GM19328 (cell line): ENCODE measurements around the gene ZNF446.
"Not testable (repeated sequence)": the region's sequence is repeated elsewhere in the genome, so short reads cannot be mapped to it uniquely, and the experiment has no call there.

Source experiments
- ATAC-seq: cut with Tn5 transposase; IDR thresholded peaks from one replicate; pipeline ENCODE4 v1.9.1; 2021; ENCODE audit warnings: mild to moderate bottlenecking, moderate library complexity; ENCODE audit not compliant: unreplicated experiment

Gene ZNF446

GRCh38 chr19:58499021-58499927, 23.1 kb downstream of the ZNF446 start:
- ATAC-seq, result peak; percentile 94

DNA sequence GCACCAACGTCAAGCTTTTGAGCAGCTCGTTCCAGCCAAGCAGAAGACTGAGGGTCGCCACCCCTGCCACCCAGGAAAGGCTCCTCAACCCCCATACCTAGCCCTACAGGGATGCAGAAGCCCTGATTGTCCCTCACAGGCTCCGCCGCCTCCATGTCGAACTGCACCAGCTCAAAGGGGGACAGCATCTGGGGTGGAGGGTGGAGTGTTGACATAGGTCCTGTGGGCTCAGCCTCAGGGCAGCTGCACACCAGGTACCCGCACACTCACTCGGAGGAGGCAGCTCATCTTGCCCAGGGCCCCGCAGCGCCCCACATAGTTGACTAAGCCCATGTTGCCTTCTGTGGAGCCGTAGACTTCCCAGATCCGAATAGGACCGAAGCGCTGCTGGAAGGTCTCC, 24.1 kb downstream of the ZNF446 start:
- ATAC-seq, result no peak

DNA sequence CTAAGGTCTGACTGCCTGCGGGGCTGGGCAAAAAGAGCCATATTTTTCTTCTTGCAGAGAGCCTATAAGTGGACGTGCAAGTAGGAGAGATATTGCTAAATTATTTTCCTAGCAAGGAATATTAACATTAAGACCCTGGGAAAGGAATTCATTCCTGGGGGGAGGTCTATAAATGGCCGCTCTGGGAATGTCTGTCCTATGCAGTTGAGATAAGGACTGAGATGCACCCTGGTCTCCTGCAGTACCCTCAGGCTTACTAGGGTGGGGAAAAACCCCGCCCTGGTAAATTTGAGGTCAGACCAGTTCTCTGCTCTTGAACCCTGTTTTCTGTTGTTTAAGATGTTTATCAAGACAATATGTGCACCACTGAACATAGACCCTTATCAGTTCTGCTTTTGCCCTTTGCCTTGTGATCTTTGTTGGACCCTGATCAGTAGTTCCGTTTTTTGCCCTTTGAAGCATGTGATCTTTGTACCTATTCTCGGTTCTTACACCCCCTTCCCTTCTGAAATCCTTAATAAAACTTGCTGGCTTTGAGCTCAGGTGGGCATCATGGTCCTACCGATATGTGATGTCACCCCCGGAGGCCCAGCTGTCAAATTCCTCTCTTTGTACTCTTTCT, 31.6 kb downstream of the ZNF446 start:
- ATAC-seq, result not testable (repeated sequence)

- ATAC-seq, result no peak
Measured at GRCh38 chr19:58509731-58510083, 33.6 kb downstream of the ZNF446 start.

- ATAC-seq, result no peak
Measured at GRCh38 chr19:58510084-58510862, 34.1 kb downstream of the ZNF446 start.

DNA sequence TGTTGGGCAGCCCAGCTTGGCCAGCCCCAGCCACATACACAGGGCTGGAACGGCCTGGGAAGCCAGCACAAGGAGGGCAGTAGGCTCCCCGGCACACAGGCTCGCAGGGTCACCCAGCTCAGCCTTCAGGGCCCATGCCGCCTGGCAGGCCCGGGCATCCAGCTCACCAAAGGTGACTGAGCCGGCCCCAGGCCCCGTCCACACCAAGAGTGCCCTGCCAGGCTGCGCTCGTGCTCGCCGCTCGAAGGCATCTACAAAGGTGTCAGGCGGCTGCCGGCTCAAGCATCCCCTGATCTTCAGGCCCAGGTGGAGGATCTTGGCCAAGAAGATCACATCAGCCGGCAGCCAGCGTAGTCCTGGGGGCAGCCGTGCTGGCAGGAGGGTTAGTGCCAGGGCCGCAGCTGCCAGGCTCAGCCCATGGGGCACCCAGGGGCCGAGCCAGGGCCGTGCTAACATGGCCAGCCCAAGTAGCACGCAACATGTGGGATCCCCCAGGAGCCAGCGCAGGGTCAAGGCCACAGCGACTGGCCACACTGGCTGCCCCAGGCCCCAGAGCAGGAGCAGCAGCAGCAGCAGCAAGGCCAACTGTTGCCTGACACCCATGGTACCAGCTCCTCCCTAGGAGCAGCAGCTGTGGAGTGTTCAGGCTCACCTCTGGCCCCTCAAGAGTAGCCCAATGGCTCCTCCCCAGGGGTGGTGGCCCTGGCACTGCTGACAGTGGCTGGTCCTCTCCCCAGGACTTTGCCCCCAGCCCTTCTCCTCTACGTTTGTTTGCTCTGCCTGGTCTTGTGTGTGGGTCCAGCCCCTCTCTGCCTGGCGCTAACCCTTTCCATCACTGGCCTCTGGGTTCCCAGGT, 35.4 kb downstream of the ZNF446 start, which contains the start of gene SLC27A5:
Gene SLC27A5 (minus strand): TSS at position 640 of the 856 bp plus-strand sequence. CDS start 37 bp downstream, at position 603.
- no peak for ATAC-seq

GRCh38 chr19:58513213-58513693, 37.1 kb downstream of the ZNF446 start:
- ATAC-seq, result no peak

DNA sequence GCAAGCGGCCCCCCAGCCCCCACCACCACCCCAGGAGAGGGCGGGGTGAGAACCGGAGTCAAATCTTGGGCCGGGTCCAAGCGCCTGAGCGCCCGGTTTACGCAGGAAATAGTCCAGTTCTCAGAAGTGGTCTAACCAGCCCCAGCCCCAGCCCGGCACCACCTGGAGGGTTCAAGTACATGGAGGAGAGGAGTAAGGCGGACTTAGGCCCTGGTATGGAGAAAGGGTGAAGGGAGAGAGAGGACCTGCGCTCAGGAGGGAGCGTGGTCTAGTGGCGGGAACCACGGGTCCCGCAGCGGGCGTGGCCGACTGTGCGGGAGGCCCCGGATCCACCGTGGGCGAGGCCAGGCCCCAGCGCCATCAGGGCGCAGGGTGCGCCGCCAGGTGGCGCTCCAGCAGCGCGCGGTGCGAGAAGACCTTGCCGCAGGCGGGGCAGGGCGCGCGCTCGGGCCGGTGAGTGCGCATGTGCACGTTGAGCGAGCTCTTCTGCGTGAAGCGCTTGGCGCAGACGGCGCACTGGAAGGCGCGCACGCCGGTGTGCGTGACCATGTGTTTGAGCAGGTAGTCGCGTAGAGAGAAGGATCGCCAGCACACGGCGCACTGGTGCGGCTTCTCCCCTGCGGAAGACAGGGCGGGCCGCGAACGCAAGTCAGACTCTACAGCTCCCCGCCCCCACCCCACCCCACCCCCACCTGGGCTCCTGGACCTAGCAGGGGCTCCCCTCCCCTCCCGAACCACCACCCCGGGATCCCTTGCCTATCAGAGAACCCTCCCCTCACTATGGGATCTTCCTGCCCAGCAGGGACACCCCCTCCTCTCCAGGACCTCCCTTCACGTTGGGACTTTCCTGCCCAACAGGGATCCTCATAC, 37.8 kb downstream of the ZNF446 start:
- peak; percentile 78 for ATAC-seq

DNA sequence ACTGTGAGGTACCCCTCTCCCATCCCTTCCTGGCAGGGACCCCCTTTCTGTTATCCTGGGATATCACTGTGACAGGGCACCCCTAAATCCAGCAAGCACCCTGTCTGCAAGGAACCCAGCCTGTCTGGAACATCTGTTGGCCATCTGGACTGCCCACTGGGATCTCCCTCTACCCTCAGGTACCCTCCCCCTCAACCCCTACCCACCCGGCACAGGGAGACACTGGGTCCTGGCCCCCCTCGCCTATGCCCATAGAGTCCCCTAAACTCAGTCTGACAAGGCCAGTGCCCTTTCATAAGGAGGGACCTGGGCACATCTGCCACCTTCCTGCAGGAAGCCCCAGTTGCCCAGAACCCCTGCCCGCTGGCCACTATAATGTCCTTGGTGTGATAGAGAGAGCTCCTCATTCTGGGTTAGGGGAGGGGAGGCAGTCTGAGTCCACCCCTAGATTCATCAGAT, 38.4 kb downstream of the ZNF446 start:
- ATAC-seq, result no peak

DNA sequence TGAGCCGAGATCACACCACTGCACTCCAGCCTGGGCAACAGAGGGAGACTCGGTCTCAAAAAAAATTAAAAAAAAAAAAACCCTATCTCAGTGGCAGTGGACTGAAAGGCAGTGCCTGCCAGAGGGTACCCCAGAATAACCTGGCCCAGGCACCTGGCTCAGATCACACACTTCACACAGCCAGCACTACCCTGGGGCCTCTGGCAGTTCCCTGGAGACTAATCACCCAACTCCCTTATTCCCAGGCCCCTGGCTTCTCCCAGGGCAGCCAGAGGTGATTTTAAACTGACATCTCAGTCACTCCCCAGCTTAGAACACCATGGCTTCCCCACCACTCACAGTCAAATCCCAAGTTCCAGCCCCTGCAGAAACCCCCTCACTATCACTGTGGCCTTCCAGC, 39.1 kb downstream of the ZNF446 start:
- ATAC-seq, result no peak

- ATAC-seq, result no peak
Measured at GRCh38 chr19:58516246-58516836, 40.2 kb downstream of the ZNF446 start.

GRCh38 chr19:58516964-58517833, 41.0 kb downstream of the ZNF446 start:
- no peak for ATAC-seq

GRCh38 chr19:58518256-58519086, 42.3 kb downstream of the ZNF446 start:
- ATAC-seq, result no peak

- no peak for ATAC-seq
Measured at GRCh38 chr19:58519087-58519354, 42.9 kb downstream of the ZNF446 start.

GRCh38 chr19:58519355-58520256, 43.5 kb downstream of the ZNF446 start, which contains the start of gene ZBTB45:
Gene ZBTB45 (minus strand): TSS chr19:58519810. CDS start chr19:58517673, 2,137 bp downstream.
- peak; percentile 74 for ATAC-seq

- no peak for ATAC-seq
Measured at GRCh38 chr19:58520257-58520599, 44.1 kb downstream of the ZNF446 start.
